Sigmoid colon (tissue), 4 donors: ENCODE results near the gene RPL36A.

Experiments
- CTCF ChIP-seq, 4 experiments: fragments of 450-650 bp in 3 of 4; fragments of 200-600 bp in 1 of 4; IDR thresholded peaks; one replicate each; pipeline ENCODE4 v1.5.1; 2016 to 2019; ENCODE audit warnings: antibody characterized with exemption in 4 of 4, mild to moderate bottlenecking in 3 of 4, moderate library complexity in 2 of 4
- EP300 ChIP-seq, 4 donors: sonication (generic); formaldehyde crosslinking; IDR thresholded peaks; one replicate each; pipeline ENCODE4 v1.6.1; 2017; ENCODE audit warnings: antibody characterized with exemption in 4 of 4
- POLR2A ChIP-seq, 2 donors: fragments of 450-650 bp; IDR thresholded peaks; one replicate each; pipeline ENCODE4 v1.6.1; 2016; ENCODE audit warnings: antibody characterized with exemption in 2 of 2, mild to moderate bottlenecking in 2 of 2, moderate library complexity in 2 of 2
- POLR2AphosphoS5 ChIP-seq, 4 donors: sonication (generic); formaldehyde crosslinking; IDR thresholded peaks; one replicate each; pipeline ENCODE4 v1.6.1; 2017; ENCODE audit warnings: antibody characterized with exemption in 4 of 4

GRCh38 chrX:101362757-101363156 lies 28.1 kb upstream of the RPL36A start:
- no peak for TF ChIP-seq CTCF (IDR thresholded peaks at IDR 0.05)
- TF ChIP-seq POLR2AphosphoS5 (IDR thresholded peaks at IDR 0.05) = no peak
- TF ChIP-seq EP300 (IDR thresholded peaks at IDR 0.05) = no peak
- TF ChIP-seq POLR2A (IDR thresholded peaks at IDR 0.05) = no peak
